GM19328 (cell line): ENCODE data around the gene DDX20.

Source experiments
- ATAC-seq: cut with Tn5 transposase; IDR thresholded peaks from one replicate; pipeline ENCODE4 v1.9.1; 2021; ENCODE audit warnings: mild to moderate bottlenecking, moderate library complexity; ENCODE audit not compliant: unreplicated experiment

Gene DDX20

DNA sequence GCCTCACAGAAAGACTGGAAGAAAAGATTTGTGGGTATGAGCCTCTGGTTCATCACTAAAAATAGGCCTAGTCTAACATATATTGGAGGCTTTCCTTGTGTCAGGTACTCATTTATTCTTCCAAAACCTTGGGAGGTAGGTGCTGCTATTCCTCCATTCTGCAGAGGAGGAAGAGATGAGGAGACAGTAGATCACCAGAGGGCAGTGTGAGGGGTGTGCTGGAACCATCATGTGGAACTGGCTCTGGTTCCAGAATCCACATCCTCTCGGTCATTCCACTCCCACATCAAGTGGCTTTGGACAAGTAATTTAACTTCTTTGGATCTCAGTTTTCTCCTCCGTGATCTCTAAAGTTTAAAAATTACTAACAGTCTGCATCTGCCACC is 9.1 kb upstream of the DDX20 start:
- ATAC-seq = no peak

- ATAC-seq = no peak
Measured at GRCh38 chr1:111747282-111747734, 8.4 kb upstream of the DDX20 start.

- no peak for ATAC-seq
Measured at GRCh38 chr1:111747947-111748346, 7.8 kb upstream of the DDX20 start.

- ATAC-seq = no peak
Measured at GRCh38 chr1:111749628-111750027, 6.1 kb upstream of the DDX20 start.

GRCh38 chr1:111750856-111751255 is 4.8 kb upstream of the DDX20 start:
- no peak for ATAC-seq

DNA sequence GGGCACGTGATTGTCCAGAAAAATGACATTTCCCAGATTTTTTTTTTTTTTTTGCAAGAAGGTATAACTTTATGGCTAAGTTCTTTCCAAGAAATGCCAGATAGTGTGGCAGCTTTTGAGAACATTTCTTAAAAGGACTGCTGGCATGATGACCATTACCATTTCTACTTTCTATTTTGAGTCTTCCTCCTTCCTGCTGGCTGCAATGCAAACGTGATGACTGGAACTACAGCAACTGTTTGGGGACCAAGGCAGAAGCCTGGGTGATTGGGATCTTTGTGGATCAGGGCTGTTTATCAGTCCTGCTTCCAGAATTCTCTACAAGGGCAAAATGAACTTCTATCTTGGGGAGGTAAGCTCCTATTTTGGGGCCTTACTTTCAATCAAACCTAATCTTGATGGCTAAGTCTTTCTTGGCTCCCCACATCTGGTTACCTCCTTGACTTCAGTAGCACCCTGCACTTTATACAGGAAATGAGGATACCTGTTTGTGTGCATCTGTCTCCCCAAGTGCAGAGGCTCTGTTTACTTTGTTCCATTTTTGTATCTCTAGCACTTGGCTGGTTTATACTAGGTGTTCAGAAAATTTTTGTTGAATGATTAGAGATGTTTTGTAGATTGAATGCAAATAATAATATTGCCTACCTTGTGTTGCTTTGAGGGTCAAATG is 3.7 kb upstream of the DDX20 start:
- no peak for ATAC-seq

GRCh38 chr1:111754984-111755330 is 744 bp upstream of the DDX20 start:
- ATAC-seq = no peak

GRCh38 chr1:111756124-111756513 is 418 bp downstream of the DDX20 start:
- peak; percentile 7 for ATAC-seq

- ATAC-seq = no peak
Measured at GRCh38 chr1:111758373-111758772, 2.7 kb downstream of the DDX20 start.

- no peak for ATAC-seq
Measured at GRCh38 chr1:111761717-111762116, 6.0 kb downstream of the DDX20 start.

- ATAC-seq = no peak
Measured at GRCh38 chr1:111762332-111762731, 6.6 kb downstream of the DDX20 start.

GRCh38 chr1:111768023-111768422 is 12.3 kb downstream of the DDX20 start:
- no peak for ATAC-seq

DNA sequence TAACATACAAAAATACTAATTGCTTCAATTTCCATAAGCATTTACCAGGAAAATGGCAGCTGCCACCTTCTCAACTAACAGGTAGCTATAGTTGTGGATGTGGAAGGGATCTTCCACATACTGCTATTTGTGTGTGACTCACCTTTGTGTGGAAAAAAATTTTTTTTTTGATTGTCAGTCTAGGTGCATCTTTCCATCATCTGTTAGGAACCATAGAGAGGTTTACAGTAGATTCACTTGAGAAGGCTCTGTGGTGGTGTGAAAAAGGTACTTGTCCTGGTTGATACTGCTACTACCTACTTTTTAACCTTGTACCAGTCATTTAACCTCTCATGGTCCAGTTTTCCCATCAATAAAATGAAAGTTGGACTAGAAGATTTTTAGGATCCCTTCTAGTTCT is 12.9 kb downstream of the DDX20 start:
- ATAC-seq = no peak

DNA sequence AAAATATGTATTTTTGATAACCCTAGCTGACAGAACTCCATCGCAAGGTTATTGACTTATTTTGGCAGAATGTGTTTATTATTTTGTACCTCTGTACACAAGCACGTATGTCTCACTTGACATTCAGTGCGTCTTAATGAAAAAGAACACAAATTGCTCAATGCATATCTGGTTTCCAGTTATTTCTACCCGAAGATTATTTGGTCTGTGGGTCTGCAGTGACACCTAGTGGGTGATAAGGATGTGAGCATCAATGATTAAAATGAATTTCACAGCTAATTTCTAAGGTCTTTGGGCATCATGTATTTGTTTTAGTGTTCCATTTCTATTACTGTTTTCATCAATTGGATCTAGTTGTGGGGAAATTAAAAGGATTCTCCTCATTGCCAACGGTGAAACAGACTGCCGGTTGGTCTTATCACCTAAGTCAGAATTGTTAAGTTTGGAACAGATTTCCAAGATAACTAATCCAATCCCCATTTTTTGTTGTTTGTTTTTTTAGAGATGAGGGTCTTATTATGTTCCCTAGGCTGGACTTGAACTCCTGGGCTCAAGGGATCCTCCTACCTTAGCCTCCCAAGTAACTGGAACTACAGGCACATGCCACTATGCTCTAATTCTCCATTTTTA is 13.9 kb downstream of the DDX20 start:
- ATAC-seq = no peak

- no peak for ATAC-seq
Measured at GRCh38 chr1:111770916-111771315, 15.2 kb downstream of the DDX20 start.

GRCh38 chr1:111775966-111776365 is 20.3 kb downstream of the DDX20 start:
- ATAC-seq = no peak

DNA sequence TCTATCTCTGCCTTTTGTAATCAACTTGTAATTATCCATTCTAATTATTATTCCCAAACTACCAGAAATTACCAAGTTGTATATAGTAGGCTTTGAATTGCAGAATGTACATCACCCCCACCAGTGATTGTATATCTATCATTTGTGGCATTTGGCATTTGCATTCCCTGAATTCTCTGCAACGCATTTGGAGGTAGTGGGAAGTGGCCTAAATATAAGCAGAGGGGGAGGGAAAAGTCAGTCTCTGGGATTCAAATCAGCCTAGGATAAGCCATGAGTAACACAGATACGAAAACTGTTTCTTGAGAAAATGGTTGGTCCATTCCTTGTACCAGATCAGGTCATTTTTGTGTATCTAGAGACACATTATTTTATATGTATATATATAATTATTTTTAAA is 20.7 kb downstream of the DDX20 start:
- no peak for ATAC-seq

- no peak for ATAC-seq
Measured at GRCh38 chr1:111776861-111777260, 21.2 kb downstream of the DDX20 start.

DNA sequence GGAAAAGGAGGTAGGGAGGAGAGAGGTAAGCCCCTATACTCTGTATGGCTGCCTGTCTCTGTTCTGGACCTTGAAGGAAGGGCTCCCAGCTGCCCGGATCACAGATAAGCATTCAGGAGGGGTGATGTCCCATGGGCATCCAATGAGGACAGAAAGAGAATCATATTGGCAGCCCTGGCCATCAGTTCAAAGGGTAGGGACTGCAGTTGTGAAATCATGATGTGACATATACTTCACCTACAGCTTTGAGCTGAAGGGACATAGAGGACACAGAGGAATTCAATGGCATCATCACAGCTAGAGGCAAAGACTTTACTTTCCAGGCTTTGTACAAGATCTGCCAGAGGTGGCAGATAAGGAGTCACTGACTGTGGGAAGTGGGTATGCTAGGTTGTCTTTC is 21.6 kb downstream of the DDX20 start:
- no peak for ATAC-seq

- ATAC-seq = no peak
Measured at GRCh38 chr1:111778066-111778465, 22.4 kb downstream of the DDX20 start.

- ATAC-seq = no peak
Measured at GRCh38 chr1:111778541-111779051, 22.9 kb downstream of the DDX20 start.

GRCh38 chr1:111779546-111779945 is 23.8 kb downstream of the DDX20 start:
- ATAC-seq = no peak
